GM19043 (cell line): ENCODE results near the gene SYAP1.
"Not testable (repeated sequence)": the region's sequence is repeated elsewhere in the genome, so short reads cannot be mapped to it uniquely, and the experiment has no call there.

Source experiments
- ATAC-seq: cut with Tn5 transposase; IDR thresholded peaks from one replicate; pipeline ENCODE4 v1.9.1; 2021; ENCODE audit warnings: low read depth; ENCODE audit not compliant: unreplicated experiment

The SYAP1 gene

DNA sequence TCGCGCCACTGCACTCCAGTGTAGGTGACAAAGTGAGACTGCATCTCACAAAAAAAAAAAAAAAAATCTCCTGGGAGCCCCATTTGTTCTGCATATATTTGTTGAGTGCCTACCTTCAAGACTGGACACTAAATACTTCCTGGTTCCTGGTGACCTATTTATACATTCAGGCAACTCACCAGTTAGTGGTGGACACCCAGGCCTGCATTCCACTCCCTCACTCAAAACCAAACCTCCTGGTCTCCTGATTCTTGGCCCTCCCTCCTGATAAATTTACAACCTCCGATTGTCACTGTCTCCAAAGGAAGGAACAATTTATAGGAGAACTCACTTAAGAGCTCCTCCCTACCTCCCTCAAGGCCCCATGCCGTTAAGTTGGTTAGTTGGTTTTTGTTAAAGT lies 3.1 kb downstream of the SYAP1 start:
- ATAC-seq, result no peak

DNA sequence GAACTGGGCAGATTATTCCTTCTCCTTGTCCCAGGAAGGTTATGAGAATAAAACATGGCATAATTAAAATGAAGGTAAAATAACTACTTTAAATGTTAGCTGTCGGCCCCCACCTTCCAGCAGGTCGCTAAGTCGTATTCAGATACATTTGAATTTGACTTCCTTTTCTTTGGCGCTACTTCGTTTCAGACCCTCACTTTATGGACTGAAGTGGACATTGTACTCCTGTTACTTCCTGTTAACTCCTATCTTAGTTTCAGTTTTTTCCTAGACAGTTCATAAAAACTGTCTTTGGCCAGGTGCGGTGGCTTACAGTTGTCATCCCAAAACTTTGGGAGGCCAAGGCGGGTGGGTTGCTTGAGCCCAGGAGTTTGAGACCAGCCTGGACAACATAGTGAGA lies 5.7 kb downstream of the SYAP1 start:
- no peak for ATAC-seq

DNA sequence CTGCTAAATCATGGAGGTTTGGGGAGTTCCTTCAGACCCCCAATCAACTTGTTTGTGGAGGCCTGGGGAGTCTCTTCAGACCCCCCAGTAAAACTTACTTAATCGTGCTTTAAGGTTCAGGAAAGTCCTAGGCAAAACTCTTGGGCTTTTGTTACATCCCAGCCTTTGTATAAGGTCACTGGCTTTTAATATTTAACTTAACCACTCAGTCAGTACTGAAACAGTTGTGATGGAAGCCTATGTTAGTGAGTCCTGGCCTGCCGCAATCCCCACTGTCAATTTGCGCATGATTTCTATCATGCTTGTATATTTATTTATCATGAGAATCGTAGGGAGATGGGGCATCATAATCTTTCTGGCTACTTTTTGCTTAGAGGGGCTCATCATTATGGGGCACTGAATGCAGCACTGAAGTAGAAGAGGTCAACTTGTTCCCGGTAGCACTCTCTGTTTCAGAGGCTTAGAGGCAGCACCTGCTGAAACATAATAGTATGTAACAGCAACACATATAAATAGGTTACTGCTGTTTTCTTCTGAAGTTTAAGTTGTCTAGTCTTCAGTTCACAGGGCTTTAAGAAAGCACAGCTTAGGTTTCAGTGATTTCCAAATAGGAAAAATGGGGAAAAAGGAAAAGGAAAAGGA lies 7.1 kb downstream of the SYAP1 start:
- peak; percentile 88 for ATAC-seq

DNA sequence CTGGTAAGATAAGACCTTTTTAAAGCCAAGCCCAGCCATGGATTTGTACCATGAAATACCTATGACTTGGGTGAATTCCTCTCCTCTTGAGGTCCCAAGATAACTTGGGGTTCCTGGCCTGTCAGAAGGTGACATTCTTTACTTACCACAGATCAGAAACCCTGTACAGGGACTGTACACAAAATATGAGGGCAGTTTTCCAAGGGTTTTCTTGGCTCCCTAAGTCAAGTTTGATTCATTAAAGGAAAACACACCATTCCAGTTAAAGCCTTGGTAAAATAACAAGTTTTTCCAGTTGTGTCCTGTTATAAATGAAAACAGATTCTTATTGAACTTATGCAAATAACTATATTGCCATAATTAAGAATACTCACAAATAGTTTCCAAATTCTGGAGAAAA lies 8.2 kb downstream of the SYAP1 start:
- ATAC-seq, result no peak

DNA sequence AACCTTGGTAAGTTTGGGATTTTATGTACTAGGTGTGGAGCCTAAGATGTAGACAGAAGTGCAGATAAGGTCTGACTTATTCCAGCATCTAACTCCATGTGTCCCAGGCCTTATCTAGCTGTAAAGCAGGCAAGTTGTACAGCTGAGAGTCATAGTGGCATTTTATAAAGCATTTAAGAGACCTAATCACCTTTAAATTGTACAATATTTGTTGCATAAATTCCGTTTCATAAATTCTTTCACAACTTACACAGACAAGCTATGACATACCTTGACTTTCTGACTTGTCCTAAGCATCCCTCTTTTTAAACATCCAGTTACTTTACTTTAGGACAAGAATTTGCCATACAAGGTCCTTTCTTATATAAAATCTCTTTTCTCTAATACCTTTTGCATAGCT lies 11.0 kb downstream of the SYAP1 start:
- ATAC-seq, result no peak

DNA sequence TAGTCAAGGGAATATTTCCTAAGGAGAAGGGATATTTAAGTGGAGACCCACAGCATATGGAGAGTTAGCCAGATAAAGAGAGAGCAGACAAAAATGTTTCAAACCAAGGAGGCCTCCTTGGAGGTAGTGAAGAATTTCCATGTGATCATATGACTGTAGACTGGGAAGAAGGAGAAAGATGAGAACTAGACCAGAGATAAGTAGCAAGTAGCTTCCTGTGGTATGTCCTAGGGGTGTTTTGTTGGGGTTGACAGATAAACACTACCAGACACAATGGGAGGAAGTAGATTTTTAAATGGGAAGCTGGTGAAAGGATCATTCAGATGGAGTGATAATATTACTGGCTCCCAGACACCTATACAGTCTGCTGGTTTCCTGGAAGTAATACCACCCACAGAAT lies 13.6 kb downstream of the SYAP1 start:
- no peak for ATAC-seq

DNA sequence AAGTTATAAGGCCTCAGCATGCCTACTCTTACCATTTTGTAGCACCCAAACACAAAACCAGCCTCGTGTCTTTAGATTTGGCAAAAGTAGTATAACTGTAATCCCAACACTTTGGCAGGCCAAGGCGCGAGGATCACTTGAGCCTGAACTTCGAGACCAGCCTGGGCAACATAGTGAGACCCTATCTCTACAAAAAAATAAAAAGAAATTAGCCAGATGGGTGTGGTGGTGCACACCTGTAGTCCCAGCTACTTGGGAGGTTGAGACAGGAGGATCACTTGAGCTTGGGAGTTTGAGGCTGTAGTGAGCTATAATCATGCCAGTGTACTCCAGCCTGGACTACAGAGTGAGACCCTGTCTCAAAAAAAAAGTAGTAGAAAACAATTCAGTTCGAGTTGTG lies 17.6 kb downstream of the SYAP1 start:
- ATAC-seq, result no peak

DNA sequence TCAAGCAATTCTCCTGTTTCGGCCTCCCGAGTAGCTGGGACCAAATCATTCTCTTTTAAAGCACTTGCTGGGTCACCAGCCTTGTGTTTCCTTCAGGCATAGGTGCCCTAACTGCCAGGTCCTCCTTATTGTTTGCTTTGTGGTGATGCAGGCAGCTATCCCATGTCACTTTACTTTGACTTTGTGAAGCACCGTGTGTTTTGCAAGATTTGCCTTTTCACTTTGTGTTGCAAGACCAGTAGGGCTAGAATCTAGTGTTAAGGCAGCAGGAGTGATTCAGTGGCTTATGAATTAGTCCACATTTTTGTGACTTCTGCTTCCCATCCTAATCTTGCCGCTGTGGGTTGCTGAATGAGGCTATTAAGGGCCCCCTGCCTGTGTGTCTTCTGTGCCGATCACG lies 20.2 kb downstream of the SYAP1 start:
- ATAC-seq, result no peak

DNA sequence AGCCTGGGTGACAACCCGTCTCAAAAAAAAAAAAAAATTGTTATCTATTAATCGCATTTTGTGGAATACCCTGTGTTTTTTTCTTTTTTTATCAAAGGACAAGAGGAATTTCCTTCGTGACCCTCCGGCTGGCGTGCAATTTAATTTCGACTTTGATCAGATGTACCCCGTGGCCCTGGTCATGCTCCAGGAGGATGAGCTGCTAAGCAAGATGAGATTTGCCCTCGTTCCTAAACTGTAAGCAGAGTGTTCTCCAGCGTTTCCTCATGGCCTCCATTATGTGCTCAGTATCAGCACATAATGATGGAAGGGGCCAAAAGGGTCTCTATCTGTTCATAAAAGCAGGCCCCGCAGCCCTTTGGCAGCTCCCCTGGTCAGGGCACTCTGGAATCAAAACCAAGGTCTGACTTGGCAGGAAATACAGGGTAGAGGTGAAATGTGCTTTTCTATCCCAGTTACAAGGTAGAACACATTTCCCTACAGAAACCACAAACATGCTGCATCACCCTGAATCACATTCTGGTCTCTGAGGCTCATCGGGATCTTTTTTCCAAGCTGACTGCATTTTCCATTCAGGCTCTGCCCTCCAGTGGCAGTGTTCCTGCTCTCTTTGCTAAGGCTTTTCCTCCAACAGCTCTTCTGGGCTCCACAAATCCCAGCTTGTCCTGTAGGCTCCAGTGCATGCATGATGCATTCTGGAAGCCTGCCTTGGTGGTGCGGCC lies 24.4 kb downstream of the SYAP1 start:
- no peak for ATAC-seq

DNA sequence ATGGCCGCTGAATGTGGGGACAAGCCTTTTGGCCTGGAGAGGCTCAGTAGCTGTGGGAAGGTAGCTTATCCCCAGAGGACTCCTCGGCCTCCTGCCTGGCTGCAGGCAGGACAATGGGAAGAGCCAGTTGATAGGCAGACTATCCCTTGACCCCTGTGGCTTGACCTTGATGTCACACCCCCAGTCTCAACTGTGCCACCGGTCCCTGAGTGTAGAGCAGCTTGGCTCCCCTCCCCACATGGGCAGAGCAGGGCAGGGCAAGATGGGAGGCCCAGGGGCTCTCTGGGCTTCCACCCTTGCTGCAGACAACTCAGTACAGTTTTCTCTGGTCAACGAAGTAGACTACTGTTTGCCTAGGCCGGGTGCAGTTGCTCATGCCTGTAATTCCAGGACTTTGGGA lies 25.7 kb downstream of the SYAP1 start:
- no peak for ATAC-seq

DNA sequence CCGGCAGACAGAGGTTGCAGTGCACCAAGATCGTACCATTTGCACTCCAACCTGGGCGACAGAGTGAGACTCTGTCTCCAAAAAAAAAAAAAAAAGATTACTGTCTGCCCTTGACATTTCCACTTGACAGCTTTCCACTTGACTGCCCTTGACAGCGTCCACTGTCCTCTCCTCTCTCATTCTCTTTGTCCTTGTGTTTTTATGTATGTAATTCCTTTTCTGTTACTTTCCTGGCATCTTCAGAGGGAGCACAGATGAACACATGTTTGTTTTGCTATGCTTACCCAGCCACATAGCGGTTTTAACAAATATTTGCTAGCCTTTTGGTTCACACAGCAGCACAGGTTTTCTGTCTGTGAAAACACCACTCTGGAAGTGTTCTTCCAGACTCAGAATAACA lies 26.2 kb downstream of the SYAP1 start:
- ATAC-seq, result no peak

DNA sequence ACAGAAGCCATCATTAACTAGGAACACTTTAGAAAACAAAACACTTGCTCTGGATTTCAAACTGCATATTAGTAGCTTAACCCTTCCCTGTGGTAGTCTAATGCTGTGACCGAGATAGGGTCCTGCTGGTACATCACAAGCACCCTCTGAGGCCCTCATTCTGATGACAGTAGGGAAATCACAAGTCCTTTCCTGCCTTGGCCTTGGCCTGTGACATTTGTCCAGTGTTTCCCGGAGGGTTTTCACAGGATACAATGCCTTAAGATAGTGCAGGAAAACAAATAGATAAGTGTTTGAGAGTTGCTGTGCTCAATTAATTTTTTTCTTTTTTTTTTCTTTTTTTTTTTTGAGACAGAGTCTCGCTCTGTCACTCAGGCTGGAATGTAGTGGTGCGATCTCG lies 29.0 kb downstream of the SYAP1 start:
- ATAC-seq, result no peak

DNA sequence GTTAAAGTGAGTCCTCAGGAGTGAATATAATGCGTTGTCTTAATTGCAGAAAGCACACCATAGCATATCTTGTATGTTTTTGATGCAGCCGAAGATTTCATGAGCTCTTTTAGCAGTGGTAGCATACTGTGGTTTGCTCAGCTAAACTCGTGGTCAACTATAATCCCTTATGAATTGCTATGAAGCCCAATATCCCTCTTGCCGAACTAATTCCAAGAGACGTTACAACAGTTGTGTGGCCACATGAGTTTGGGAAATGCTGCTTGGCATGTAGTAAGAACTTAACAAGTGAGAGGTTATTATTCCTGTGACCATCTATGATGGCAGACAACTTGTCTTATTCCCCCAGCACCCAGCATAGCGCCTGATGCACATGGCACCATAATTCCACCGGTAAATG lies 30.7 kb downstream of the SYAP1 start:
- ATAC-seq, result no peak

DNA sequence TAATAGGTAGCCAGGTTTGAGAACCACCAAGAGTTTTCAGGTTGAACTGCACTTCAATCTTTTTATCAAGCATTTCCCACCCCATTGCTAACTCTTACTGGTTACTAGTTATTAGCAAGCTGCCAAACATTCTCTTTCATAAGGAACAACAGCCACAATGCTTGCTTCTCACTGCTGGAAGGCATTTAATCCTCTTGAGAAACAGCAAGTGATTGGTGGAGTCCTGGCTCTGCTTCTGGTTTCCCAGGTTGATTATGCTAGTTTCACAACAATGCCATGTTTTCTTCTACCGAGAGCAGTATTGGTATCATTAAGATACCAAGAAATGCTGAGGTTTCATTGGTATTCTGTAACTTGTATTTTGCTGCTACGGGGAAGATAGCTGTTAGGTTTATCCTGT lies 34.6 kb downstream of the SYAP1 start:
- ATAC-seq, result no peak

DNA sequence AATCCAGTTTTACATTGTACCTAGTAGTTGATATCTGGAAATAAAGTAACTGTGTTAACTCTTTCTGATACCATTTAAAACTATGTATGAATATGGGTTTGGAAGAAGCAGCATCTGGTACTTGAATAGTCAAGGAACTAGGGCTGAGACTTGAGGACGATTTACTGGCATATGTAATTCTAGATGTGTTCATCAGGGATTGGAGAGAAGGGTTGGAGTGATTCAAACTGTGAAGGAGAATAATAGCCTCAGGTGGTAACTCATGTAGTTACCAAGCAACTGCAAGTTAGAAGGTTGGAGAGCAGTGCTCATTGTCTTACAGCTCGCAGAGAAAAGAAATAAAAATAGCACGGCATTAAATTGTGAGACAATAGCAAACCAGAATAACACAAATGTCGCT lies 37.3 kb downstream of the SYAP1 start:
- no peak for ATAC-seq

DNA sequence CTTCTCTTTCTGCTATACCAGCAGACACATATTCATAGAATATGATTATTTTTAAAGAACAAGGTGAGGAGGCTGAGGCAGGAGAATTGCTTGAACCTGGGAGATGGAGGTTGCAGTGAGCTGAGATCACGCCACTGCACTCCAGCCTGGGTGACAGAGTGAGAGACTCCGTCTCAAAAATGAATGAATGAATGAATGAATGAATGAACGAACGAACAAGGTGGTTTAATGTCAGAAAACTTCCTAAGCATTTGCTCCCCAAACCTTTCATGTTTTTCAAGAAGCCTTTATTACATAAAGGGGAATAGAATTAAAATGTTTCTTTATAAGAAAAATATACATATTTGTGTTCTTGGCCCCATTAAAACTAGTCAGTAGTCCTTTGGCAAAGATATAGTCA lies 42.1 kb downstream of the SYAP1 start:
- not testable (repeated sequence) for ATAC-seq

DNA sequence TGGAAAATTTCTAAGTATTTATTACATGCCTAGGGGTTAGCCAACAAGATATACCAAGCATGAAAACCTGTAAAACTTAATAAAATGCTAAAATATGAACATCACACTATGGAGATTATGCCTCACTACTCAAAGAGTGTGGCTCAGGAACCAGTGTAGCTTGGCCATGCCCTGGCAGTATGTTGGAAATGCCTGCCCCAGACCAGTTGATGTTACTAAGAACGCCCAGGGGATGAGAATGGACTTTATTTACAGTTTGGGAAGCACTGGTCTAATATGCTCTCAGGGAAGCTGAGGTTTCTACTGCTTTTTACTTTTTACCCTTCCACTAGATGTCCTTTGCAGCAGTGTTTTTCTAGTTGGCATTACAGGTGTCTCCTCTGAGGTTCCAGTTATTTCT lies 43.2 kb downstream of the SYAP1 start:
- no peak for ATAC-seq

DNA sequence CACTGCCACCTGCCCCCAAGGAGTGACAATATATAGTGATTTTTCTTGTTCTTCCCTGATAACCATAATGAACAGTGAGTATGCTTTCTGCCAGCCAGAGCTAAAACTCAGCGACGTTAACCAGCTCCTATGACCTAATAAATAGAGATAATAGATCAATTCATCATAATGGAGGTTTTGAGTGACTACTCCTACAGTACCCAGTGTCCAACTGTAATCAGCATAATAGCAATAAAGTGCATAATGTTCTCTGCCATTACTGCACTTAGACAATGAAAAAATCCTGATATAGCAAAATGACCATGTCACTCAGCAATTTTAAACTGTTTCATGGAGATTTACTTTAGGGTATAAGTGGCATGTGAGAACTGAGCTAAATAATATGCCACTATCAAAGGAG lies 46.2 kb downstream of the SYAP1 start:
- no peak for ATAC-seq

DNA sequence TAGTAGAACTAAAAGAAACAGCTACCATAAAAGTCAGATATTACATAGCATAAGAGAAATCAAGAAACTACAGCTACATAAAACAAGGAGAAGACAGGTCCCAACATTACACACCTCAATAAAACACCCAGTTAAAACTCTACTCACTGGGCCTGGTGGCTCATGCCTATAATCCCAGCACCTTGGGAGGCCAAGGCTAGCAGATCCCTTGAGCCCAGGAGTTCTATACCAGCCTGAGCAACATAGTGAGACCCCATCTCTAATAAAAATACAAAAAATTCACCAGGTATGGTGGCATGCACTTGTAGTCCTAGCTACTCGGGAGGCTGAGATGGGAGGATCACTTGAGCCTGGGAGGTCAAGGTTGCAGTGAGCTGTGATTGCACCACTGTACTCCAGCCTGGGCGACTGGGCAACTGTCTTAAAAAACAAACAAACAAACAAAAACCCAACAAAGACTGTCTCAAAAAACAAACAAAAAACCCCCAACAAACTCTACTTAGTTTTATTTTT lies 51.6 kb downstream of the SYAP1 start:
- ATAC-seq, result no peak

DNA sequence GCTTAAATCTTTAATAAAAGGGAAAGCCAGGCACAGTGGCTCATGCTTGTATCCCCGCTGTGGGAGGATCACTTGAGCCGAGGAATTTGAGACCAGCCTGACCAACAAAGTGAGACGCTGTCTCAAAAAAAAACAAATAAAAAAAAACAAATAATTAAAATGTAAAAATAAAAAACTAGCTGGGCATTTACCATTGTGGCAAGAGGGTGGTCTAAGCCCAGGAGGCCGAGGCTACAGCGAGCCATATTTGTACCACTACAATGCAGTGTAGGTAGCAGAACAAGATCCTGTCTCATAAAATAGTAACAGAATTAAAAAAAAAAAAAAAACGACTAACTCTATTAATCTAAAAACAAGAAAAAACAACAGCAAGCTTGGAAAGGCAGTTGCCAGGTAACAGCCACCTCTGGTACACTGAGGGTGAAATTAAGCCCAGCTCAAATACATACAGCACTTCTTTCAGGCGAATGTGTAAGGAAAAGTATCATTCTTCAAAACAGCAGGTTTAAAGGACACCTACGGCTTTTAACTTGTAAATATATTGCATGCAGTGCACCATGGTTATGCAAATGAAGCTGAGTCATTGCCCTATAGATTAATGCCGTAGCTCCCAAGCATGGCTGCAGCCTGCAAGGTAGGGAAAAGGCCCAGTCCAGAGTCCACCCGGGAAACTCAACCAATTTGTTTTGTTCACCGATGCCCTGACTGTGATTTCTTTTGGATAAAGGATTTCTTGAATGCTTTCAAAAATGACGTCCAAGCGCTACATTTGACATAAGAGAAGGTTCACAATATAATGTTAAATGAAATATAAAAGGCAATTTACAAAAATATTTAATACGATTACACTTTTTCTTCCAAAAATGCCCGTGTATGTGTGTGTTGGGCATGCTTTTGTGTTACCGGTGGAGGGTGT lies 52.3 kb downstream of the SYAP1 start:
- no peak for ATAC-seq

DNA sequence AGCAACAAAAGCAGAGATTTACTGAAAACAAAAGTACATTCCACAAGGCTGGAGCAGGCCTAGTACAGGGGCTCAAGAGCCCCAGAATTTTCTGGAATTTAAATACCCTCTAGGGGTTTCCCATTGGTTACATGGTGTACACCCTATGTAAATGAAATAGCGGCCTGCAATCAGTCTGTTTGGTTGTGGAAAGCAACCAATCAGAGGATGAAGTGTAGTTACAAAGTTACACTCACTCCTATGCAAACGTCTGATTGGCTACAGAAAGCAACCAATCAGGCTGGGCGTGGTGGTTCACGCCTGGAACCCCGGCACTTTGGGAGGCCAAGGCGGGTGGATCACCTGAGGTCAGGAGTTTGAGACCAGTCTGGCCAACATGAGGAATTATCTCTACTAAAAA lies 53.0 kb downstream of the SYAP1 start:
- no peak for ATAC-seq
